ENCODE measurements around the gene TSPAN19. TPM values are rescaled to one million over a fixed set of nuclear protein-coding genes. Genes with fewer than 3 reads are reported as not detected.

TSPAN19 gene
- total RNA-seq, 4 donors from 2014 or later: 0.27 to 0.56 TPM; not detected in 2

DNA sequence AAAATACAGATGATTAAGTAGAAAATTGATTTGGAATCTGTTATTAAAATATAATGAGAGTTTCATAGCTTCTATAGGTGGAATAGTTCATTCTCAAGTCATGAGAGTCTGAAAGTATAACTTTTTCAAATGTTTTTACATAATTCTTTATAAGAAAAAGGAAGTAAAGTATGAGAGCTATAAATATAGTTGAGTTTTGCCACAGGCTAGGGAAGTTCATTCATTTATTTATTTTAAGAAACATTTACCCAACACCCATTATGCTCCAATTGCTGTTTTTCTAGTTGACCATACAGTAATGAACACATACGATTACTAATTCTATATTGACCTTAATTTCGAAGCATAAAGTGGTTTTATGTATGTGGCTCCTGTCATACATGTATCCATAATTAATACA, 24.8 kb upstream of the TSPAN19 start:
- Histone ChIP-seq H3K27me3 (no peaks in the 10 kb centered on the region), H3K4me1 (no peaks in the 10 kb centered on the region), H3K36me3 (no peaks in the 10 kb centered on the region), H3K27ac (no peak overlapping the region), H3K4me3 (replicated peaks in 1 of 3) (no peak overlapping the region), H3K9me3 (no peaks in the 10 kb centered on the region)
- DNase-seq: no peak
- TF ChIP-seq, protein P1, sequence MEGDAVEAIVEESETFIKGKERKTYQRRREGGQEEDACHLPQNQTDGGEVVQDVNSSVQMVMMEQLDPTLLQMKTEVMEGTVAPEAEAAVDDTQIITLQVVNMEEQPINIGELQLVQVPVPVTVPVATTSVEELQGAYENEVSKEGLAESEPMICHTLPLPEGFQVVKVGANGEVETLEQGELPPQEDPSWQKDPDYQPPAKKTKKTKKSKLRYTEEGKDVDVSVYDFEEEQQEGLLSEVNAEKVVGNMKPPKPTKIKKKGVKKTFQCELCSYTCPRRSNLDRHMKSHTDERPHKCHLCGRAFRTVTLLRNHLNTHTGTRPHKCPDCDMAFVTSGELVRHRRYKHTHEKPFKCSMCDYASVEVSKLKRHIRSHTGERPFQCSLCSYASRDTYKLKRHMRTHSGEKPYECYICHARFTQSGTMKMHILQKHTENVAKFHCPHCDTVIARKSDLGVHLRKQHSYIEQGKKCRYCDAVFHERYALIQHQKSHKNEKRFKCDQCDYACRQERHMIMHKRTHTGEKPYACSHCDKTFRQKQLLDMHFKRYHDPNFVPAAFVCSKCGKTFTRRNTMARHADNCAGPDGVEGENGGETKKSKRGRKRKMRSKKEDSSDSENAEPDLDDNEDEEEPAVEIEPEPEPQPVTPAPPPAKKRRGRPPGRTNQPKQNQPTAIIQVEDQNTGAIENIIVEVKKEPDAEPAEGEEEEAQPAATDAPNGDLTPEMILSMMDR (IDR thresholded peaks at IDR 0.05): no peak
- TF ChIP-seq POLR2A (IDR thresholded peaks at IDR 0.05): no peak
- WGBS, 2 donors: 78 to 81% methylated on average over 2 of the region's 2 CpGs
- intact Hi-C loops (cut with DNase I): no loop called here

DNA sequence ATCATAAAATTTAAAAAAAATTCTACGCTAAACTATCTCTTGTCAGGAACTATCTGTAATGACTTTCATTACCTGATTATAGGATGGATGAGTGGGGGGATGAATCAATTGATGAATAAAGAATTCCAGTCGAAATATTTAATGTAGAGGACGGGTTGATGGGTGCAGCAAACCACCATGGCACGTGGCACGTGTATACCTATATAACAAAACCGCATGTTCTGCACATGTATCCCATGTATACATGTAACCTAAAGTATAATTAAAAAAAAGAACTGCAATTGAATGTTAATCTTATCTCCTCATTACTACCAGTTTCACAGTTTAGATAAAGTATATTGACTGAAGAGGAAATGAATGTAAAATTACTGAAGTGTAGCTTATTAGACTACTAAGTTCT, 23.5 kb upstream of the TSPAN19 start:
- H3K4me3 ChIP-seq (replicated peaks in 1 of 3): no peak overlapping the region
- no peaks in the 10 kb centered on the region for H3K36me3 ChIP-seq
- 75% methylated on average over 6 of the region's 6 CpGs for WGBS, 2 donors
- TF ChIP-seq, protein P1 (IDR thresholded peaks at IDR 0.05): no peak
- no peak for TF ChIP-seq POLR2A (IDR thresholded peaks at IDR 0.05)
- H3K27ac ChIP-seq: no peak overlapping the region
- intact Hi-C loops (cut with DNase I): no loop called here
- H3K4me1 ChIP-seq: no peaks in the 10 kb centered on the region
- no peaks in the 10 kb centered on the region for H3K9me3 ChIP-seq
- DNase-seq: no peak
- H3K27me3 ChIP-seq: no peaks in the 10 kb centered on the region

DNA sequence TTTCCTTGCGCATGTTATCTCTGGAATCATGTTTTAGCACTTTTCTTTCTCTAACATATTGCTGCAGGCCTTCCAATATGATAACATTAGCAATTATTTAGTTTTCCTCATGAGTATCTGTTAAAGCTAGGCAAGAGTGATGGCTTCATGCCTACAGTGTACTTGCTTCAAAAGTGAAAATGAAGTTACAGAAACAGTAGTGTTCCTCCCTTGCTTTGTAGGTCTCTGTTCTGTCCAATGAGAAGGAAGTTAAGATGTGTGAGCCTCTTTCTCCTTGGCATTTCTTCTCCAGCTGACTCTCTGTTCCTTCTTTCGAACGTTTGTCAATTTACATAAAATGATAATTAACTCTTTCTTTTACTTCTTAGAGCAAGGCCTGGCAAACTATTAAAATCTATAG, 22.3 kb upstream of the TSPAN19 start:
- TF ChIP-seq, protein P1 (IDR thresholded peaks at IDR 0.05): no peak
- TF ChIP-seq POLR2A (IDR thresholded peaks at IDR 0.05): no peak
- H3K36me3 ChIP-seq: no peaks in the 10 kb centered on the region
- WGBS, 2 donors: 63 to 71% methylated on average over 3 of the region's 3 CpGs
- no peaks in the 10 kb centered on the region for H3K9me3 ChIP-seq
- DNase-seq: no peak
- intact Hi-C loops (cut with DNase I): no loop called here
- no peak overlapping the region for H3K27ac ChIP-seq
- H3K4me3 ChIP-seq (replicated peaks in 1 of 3): no peak overlapping the region
- no peaks in the 10 kb centered on the region for H3K4me1 ChIP-seq
- H3K27me3 ChIP-seq: no peaks in the 10 kb centered on the region

DNA sequence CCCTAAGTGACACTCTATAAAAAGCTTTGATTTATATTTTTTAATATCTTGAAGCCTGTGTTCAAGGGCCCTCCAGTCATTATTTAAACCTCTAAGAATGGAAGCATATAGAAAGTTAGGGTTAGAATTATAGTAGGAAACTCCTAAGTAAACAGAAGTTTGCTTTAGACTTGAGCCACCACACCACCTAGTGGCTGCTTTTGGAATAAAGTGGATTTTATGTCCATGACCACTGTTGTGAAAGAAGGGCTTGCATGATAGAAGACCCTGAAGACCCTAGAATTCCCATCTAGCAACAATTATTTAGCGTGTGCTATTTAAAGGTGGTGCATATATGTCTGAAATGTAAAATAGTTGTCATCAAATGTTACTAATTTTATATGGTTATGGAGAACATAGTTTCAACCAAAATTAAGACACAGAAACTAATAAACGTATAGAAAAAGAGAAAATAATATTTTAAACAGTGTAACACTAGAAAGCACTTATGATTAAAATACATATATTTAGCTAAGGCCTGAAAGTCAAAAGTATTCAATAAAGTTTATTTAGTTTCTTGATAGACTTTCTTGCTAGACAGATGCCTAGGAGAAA, 21.4 kb upstream of the TSPAN19 start:
- Histone ChIP-seq H3K4me1 (no peaks in the 10 kb centered on the region), H3K27me3 (no peaks in the 10 kb centered on the region), H3K4me3 (replicated peaks in 1 of 3) (no peak overlapping the region), H3K27ac (no peak overlapping the region), H3K9me3 (no peaks in the 10 kb centered on the region), H3K36me3 (no peaks in the 10 kb centered on the region)
- no peak for TF ChIP-seq POLR2A (IDR thresholded peaks at IDR 0.05)
- TF ChIP-seq, protein P1 (IDR thresholded peaks at IDR 0.05): peak in 5 of 6 experiments; percentile 33 to 78 (median 54)
- DNase-seq: peak; percentile 8 to 12
- intact Hi-C loops (cut with DNase I): no loop called here
- WGBS, 2 donors: 52 to 54% methylated on average over 2 of the region's 2 CpGs

DNA sequence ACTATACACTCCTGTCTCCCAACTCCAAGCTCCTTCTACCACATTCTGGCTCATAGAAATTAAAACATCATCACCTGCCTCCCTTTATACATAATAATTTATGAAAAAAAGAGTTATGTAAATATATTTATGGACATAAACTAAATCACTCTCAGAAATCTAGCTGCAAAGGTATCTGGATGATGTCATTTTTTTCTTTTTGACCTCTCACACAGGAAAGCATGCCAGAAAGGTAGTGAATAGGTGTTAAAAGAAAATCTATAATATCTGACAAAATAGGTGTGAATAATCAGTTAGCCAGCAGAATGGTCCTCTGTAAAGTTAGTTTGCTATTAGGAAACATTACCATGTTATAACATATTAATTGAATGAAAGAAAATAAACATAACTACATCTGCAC, 7.8 kb upstream of the TSPAN19 start:
- no peak overlapping the region for H3K27ac ChIP-seq
- H3K27me3 ChIP-seq: no peaks in the 10 kb centered on the region
- no peaks in the 10 kb centered on the region for H3K9me3 ChIP-seq
- H3K4me3 ChIP-seq (replicated peaks in 1 of 3): no peak overlapping the region
- no peak for TF ChIP-seq POLR2A (IDR thresholded peaks at IDR 0.05)
- TF ChIP-seq, protein P1 (IDR thresholded peaks at IDR 0.05): no peak
- H3K4me1 ChIP-seq: no peaks in the 10 kb centered on the region
- no peak for DNase-seq
- H3K36me3 ChIP-seq: no peaks in the 10 kb centered on the region
- intact Hi-C loops (cut with DNase I): no loop called here
